Stimulated activated effector memory CD8-positive, alpha-beta T cell treated with anti-CD3 and anti-CD28 coated beads, Interleukin-12 subunit alpha, Interleukin-12 subunit beta, amount 100 ng/mL, for 72 hours (primary cell): Measurements from ENCODE around the gene SLC35F1.
"Not testable (repeated sequence)": the region's sequence is repeated elsewhere in the genome, so short reads cannot be mapped to it uniquely, and the experiment has no call there.

ENCODE experiments used
- ATAC-seq: fragments of 150-1000 bp; cut with Tn5 transposase; 2 replicates; pipeline ENCODE4 v1.10.0; 2021
- DNase-seq, 2 donors: peaks; one replicate each; pipeline ENCODE4 v3.0.0; 2021 to 2022; ENCODE audit warnings: low spot score in 2 of 2
- H3K27ac Mint-ChIP-seq: one replicate; pipeline ENCODE4 v1.8.0; 2022; ENCODE audit warnings: mild to moderate bottlenecking, mixed read lengths
- H3K36me3 Mint-ChIP-seq: one replicate; pipeline ENCODE4 v1.8.0; 2022; ENCODE audit warnings: mild to moderate bottlenecking, mixed read lengths
- H3K4me1 Mint-ChIP-seq: one replicate; pipeline ENCODE4 v1.8.0; 2022; ENCODE audit warnings: mixed read lengths
- H3K4me3 Mint-ChIP-seq: one replicate; pipeline ENCODE4 v1.8.0; 2022; ENCODE audit warnings: mild to moderate bottlenecking, mixed read lengths
- H3K9me3 Mint-ChIP-seq: one replicate; pipeline ENCODE4 v1.8.0; 2022; ENCODE audit warnings: mixed read lengths

SLC35F1 gene

GRCh38 chr6:118017301-118017848 lies 110.3 kb downstream of the SLC35F1 start:
- DNase-seq (no peak), ATAC-seq (no peak)
- Mint-ChIP-seq H3K4me3 (no peak overlapping the region), H3K27ac (no peak overlapping the region), H3K9me3 (no peaks in the 10 kb centered on the region), H3K4me1 (no peaks in the 10 kb centered on the region), H3K36me3 (no peaks in the 10 kb centered on the region)

GRCh38 chr6:118023771-118024170 lies 116.7 kb downstream of the SLC35F1 start:
- no peaks in the 10 kb centered on the region for H3K4me1 Mint-ChIP-seq
- no peaks in the 10 kb centered on the region for H3K9me3 Mint-ChIP-seq
- no peak overlapping the region for H3K27ac Mint-ChIP-seq
- no peak for ATAC-seq
- no peaks in the 10 kb centered on the region for H3K36me3 Mint-ChIP-seq
- no peak for DNase-seq
- no peak overlapping the region for H3K4me3 Mint-ChIP-seq

DNA sequence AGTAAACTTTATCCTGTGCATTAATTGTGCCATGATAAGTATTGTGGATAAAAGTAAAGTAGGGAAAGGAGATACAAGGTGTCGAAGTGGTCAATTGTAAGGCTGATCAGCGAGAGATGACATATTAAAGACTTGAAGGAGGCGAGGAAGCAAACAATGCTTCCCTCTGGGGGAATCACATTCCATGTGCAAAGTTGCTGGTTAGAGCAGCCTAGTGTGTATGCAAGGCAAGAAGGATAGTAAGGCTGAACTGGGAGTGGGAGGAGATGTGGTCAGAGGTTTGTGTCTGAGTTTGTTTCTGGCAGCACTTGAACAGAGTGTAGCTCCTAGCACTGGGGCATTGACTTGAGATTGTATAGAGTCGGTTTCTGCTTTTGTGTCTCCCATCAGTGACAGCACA lies 122.9 kb downstream of the SLC35F1 start:
- Mint-ChIP-seq H3K36me3 (no peaks in the 10 kb centered on the region), H3K4me3 (no peak overlapping the region), H3K9me3 (no peaks in the 10 kb centered on the region), H3K27ac (no peak overlapping the region), H3K4me1 (no peaks in the 10 kb centered on the region)
- peak; percentile 19 for ATAC-seq
- DNase-seq, result no peak

GRCh38 chr6:118037479-118037878 lies 130.4 kb downstream of the SLC35F1 start:
- not testable (repeated sequence) for H3K27ac Mint-ChIP-seq, ATAC-seq, DNase-seq, H3K4me3 Mint-ChIP-seq, H3K36me3 Mint-ChIP-seq, H3K4me1 Mint-ChIP-seq, H3K9me3 Mint-ChIP-seq

DNA sequence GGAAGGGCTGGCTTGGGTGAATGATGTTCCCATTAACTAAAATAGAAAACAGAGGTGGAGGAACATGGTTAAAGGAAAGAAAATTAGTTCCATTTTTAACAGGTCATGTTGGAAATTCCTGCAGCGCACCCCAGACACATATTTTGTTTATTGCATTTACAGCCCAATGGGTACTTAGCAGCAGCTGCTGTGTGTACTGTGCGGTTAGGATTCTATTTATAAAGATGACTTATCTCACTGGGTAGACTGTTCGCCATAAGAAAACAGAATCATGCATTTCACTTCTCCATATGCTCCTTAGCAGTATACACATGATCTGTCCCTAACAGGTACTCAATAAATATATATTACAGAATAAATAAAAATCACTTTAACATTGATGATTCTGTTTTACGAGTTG lies 135.8 kb downstream of the SLC35F1 start:
- DNase-seq (no peak), ATAC-seq (no peak)
- H3K36me3 Mint-ChIP-seq, result no peaks in the 10 kb centered on the region
- no peak overlapping the region for H3K4me3 Mint-ChIP-seq
- no peaks in the 10 kb centered on the region for H3K9me3 Mint-ChIP-seq
- H3K27ac Mint-ChIP-seq, result no peak overlapping the region
- no peaks in the 10 kb centered on the region for H3K4me1 Mint-ChIP-seq

DNA sequence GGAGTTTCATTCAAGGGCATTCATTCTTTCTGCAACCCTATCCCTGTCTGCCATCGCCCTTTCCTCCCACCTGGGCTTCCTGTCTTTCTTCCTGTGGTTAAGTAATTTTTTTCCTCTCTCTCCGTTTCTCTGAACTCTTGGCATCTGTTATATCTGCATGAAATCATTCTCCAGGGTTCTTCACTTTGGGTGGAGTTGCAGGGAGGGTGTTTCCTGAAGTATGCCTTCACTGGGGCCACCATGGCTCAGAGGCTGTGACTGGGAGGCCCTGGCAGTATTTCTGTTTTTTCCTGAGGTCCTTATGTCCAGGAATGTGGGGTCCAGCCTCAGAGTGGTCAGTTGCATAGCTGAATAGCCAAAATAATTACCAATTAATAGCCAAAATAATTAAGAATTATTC lies 137.2 kb downstream of the SLC35F1 start:
- ATAC-seq (no peak), DNase-seq (no peak)
- Mint-ChIP-seq H3K36me3 (no peaks in the 10 kb centered on the region), H3K4me3 (no peak overlapping the region), H3K27ac (no peak overlapping the region), H3K9me3 (no peaks in the 10 kb centered on the region), H3K4me1 (no peaks in the 10 kb centered on the region)

DNA sequence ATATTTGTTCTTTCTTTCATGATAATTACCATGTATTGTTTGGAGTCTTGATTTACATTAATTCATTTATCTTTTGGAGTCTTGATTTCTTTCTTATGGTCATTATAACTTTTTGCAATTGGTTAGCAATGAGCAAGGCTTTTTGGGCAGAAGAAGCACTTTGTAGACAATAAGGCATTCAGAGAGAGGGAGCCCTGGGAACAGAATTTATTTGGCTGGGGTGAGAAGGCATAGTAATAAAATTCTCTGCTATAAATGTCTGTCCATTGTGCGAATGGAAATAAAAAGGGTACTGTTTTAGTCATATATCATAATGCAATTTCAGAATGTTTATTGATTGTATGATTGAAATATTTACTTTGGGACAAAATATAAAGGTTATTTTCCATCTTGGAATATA lies 147.0 kb downstream of the SLC35F1 start:
- H3K27ac Mint-ChIP-seq, result no peak overlapping the region
- H3K4me1 Mint-ChIP-seq, result no peaks in the 10 kb centered on the region
- no peak for ATAC-seq
- no peaks in the 10 kb centered on the region for H3K36me3 Mint-ChIP-seq
- H3K4me3 Mint-ChIP-seq, result no peak overlapping the region
- H3K9me3 Mint-ChIP-seq, result no peaks in the 10 kb centered on the region
- DNase-seq, result no peak

DNA sequence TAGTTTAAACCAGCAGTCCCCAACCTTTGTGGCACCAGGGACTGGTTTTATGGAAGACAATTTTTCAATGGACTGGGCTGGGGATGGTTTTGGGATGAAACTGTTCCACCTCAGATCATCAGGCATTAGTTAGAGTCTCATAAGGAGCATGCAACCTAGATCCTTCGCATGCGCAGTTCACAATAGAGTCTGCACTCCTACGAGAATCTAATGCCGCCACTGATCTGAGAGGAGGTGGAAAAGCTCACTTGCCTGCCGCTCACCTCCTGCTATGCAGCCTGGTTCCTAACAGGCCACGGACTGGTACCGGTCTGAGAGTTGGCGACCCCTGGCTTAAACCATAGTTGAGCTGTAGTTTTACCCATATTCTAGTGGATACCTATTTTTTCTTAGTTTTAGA lies 154.6 kb downstream of the SLC35F1 start:
- no peaks in the 10 kb centered on the region for H3K4me1 Mint-ChIP-seq
- H3K36me3 Mint-ChIP-seq, result no peaks in the 10 kb centered on the region
- ATAC-seq (no peak), DNase-seq (no peak)
- no peak overlapping the region for H3K4me3 Mint-ChIP-seq
- H3K9me3 Mint-ChIP-seq, result no peaks in the 10 kb centered on the region
- no peak overlapping the region for H3K27ac Mint-ChIP-seq

- Mint-ChIP-seq H3K27ac (no peak overlapping the region), H3K4me3 (no peak overlapping the region), H3K4me1 (no peaks in the 10 kb centered on the region), H3K9me3 (no peaks in the 10 kb centered on the region), H3K36me3 (no peaks in the 10 kb centered on the region)
- DNase-seq, result no peak
- ATAC-seq, result no peak
Measured at GRCh38 chr6:118080547-118080946, 173.5 kb downstream of the SLC35F1 start.

DNA sequence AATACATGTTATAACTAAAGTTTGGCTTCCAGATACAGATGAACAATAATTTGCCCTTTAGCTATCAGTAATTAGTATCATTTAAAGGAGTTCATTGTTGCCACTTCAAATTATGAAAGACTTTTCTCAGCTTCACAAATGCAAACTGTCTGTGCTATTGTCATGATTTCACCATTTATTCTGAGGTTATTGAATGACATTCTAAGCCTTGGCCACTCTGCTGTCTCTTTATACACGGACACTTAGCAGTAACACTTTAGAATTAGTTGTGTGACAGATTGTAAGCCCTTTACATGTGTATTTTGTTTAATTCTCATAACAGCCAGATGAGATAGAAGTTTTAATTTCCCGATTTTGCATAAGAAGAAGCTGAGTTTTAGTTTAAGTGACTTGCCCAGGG lies 176.6 kb downstream of the SLC35F1 start:
- ATAC-seq (no peak), DNase-seq (no peak)
- Mint-ChIP-seq H3K9me3 (no peaks in the 10 kb centered on the region), H3K36me3 (no peaks in the 10 kb centered on the region), H3K4me1 (no peaks in the 10 kb centered on the region), H3K4me3 (no peak overlapping the region), H3K27ac (no peak overlapping the region)

GRCh38 chr6:118085665-118086064 lies 178.6 kb downstream of the SLC35F1 start:
- DNase-seq, result no peak
- no peak overlapping the region for H3K27ac Mint-ChIP-seq
- H3K4me1 Mint-ChIP-seq, result no peaks in the 10 kb centered on the region
- no peak for ATAC-seq
- H3K36me3 Mint-ChIP-seq, result no peaks in the 10 kb centered on the region
- no peak overlapping the region for H3K4me3 Mint-ChIP-seq
- no peaks in the 10 kb centered on the region for H3K9me3 Mint-ChIP-seq

GRCh38 chr6:118086159-118086558 lies 179.1 kb downstream of the SLC35F1 start:
- no peak for ATAC-seq
- DNase-seq, result no peak
- H3K36me3 Mint-ChIP-seq, result no peaks in the 10 kb centered on the region
- no peaks in the 10 kb centered on the region for H3K4me1 Mint-ChIP-seq
- no peaks in the 10 kb centered on the region for H3K9me3 Mint-ChIP-seq
- H3K4me3 Mint-ChIP-seq, result no peak overlapping the region
- H3K27ac Mint-ChIP-seq, result no peak overlapping the region

DNA sequence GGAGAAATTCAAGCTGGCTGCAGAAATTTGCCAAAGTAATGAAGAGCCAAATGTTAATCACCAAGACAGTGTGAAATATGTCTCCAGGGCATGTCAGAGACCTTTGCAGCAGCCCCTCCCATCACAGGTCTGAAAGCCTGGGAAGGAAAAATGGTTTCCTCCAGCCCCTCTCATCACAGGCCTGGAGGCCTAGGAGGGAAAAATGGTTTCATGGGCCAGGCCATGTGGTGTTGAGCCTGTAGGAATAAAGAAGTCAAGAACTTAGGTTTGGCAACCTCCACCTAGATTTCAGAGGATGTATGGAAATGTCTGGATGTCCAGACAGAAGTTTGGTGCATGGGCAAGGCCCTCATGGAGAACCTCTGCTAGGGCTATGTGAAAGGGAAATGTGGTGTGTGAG lies 185.0 kb downstream of the SLC35F1 start:
- Mint-ChIP-seq H3K27ac (no peak overlapping the region), H3K36me3 (no peaks in the 10 kb centered on the region), H3K4me1 (no peaks in the 10 kb centered on the region), H3K9me3 (peaks cover 4% of the 10 kb centered on the region), H3K4me3 (no peak overlapping the region)
- no peak for ATAC-seq
- no peak for DNase-seq

- H3K27ac Mint-ChIP-seq, result no peak overlapping the region
- H3K9me3 Mint-ChIP-seq, result peaks cover 4% of the 10 kb centered on the region
- no peak for DNase-seq
- no peak overlapping the region for H3K4me3 Mint-ChIP-seq
- H3K36me3 Mint-ChIP-seq, result no peaks in the 10 kb centered on the region
- H3K4me1 Mint-ChIP-seq, result no peaks in the 10 kb centered on the region
- no peak for ATAC-seq
Measured at GRCh38 chr6:118097576-118097975, 190.5 kb downstream of the SLC35F1 start.

GRCh38 chr6:118100717-118101116 lies 193.7 kb downstream of the SLC35F1 start:
- Mint-ChIP-seq H3K4me1 (no peaks in the 10 kb centered on the region), H3K4me3 (no peak overlapping the region), H3K36me3 (no peaks in the 10 kb centered on the region), H3K9me3 (no peaks in the 10 kb centered on the region), H3K27ac (no peak overlapping the region)
- ATAC-seq (no peak), DNase-seq (no peak)

- Mint-ChIP-seq H3K4me1 (no peaks in the 10 kb centered on the region), H3K27ac (no peak overlapping the region), H3K4me3 (no peak overlapping the region), H3K9me3 (no peaks in the 10 kb centered on the region), H3K36me3 (no peaks in the 10 kb centered on the region)
- DNase-seq, result no peak
- no peak for ATAC-seq
Measured at GRCh38 chr6:118101220-118101619, 194.2 kb downstream of the SLC35F1 start.

- Mint-ChIP-seq H3K9me3 (no peaks in the 10 kb centered on the region), H3K4me1 (no peaks in the 10 kb centered on the region), H3K4me3 (no peak overlapping the region), H3K27ac (no peak overlapping the region), H3K36me3 (no peaks in the 10 kb centered on the region)
- no peak for DNase-seq
- no peak for ATAC-seq
Measured at GRCh38 chr6:118101831-118102345, 194.8 kb downstream of the SLC35F1 start.
